CD14-positive monocyte (primary cell): Measurements from ENCODE around the gene USP53. TPM values are rescaled to one million over a fixed set of nuclear protein-coding genes. Genes with fewer than 3 reads are reported as not detected.

Source experiments
- DNase-seq, 3 donors: peaks; one replicate each; pipeline ENCODE4 v3.0.0-alpha.2; 2011 to 2022
- H2AFZ ChIP-seq: 2 replicates; pipeline ENCODE4 v1.6.0; 2012; ENCODE audit warnings: mild to moderate bottlenecking, low read depth, low read length, inconsistent platforms; ENCODE audit not compliant: insufficient read depth, poor library complexity, severe bottlenecking
- H3K27ac ChIP-seq, 2 donors: 1 replicate in 1 of 2; 2 replicates in 1 of 2; pipeline ENCODE4 v1.5.1; 2012 to 2013; ENCODE audit warnings: low read length in 2 of 2, control low read depth in 1 of 2, inconsistent platforms in 1 of 2, low read depth in 1 of 2, mild to moderate bottlenecking in 1 of 2
- H3K27me3 ChIP-seq, 2 donors: one replicate each; pipeline versions ENCODE4 v1.6.0 to v1.6.1; 2011 to 2013; ENCODE audit warnings: low read length in 2 of 2; ENCODE audit not compliant: control insufficient read depth in 2 of 2, insufficient read depth in 2 of 2
- H3K36me3 ChIP-seq, 2 donors: replicated peaks in 1 of 2; 1 replicate in 1 of 2; 2 replicates in 1 of 2; pipeline versions ENCODE4 v1.5.1 to v1.6.1; 2012 to 2013; ENCODE audit warnings: low read length in 2 of 2, control low read depth in 1 of 2, inconsistent platforms in 1 of 2, mild to moderate bottlenecking in 1 of 2; ENCODE audit not compliant: insufficient read depth in 2 of 2, control insufficient read depth in 1 of 2
- H3K4me1 ChIP-seq, 2 donors: 1 replicate in 1 of 2; 2 replicates in 1 of 2; pipeline versions ENCODE4 v1.5.1 to v1.6.1; 2012 to 2013; ENCODE audit warnings: low read length in 2 of 2, control low read depth in 1 of 2, inconsistent platforms in 1 of 2, mild to moderate bottlenecking in 1 of 2, moderate library complexity in 1 of 2; ENCODE audit not compliant: insufficient read depth in 2 of 2, control insufficient read depth in 1 of 2
- H3K4me2 ChIP-seq: replicated peaks from 2 replicates; pipeline ENCODE3; 2012; ENCODE audit warnings: low read length, moderate library complexity, mild to moderate bottlenecking; ENCODE audit not compliant: poor library complexity, severe bottlenecking; ENCODE audit errors: extremely low read depth
- H3K4me3 ChIP-seq, 3 experiments: fragments of 200-600 bp in 1 of 3; sonication (generic) in 1 of 3; replicated peaks in 1 of 3; 1 replicate in 2 of 3; 2 replicates in 1 of 3; pipeline ENCODE4 v1.5.1; 2011 to 2013; ENCODE audit warnings: low read length in 3 of 3, mild to moderate bottlenecking in 3 of 3, control low read depth in 2 of 3, low read depth in 2 of 3, inconsistent platforms in 1 of 3, moderate library complexity in 1 of 3
- H3K79me2 ChIP-seq: 2 replicates; pipeline ENCODE4 v1.6.0; 2012; ENCODE audit warnings: mild to moderate bottlenecking, control low read depth, inconsistent platforms, low read length, moderate library complexity; ENCODE audit not compliant: insufficient read depth
- H3K9ac ChIP-seq: 2 replicates; pipeline ENCODE4 v1.6.0; 2017; ENCODE audit warnings: low read length, mild to moderate bottlenecking; ENCODE audit not compliant: insufficient read depth, poor library complexity, severe bottlenecking
- H3K9me3 ChIP-seq, 2 donors: replicated peaks in 1 of 2; 1 replicate in 1 of 2; 2 replicates in 1 of 2; pipeline versions ENCODE4 v1.5.1 to v1.6.1; 2012 to 2013; ENCODE audit warnings: low read length in 2 of 2, control low read depth in 1 of 2; ENCODE audit not compliant: control insufficient read depth in 1 of 2, insufficient read depth in 1 of 2
- H4K20me1 ChIP-seq: 2 replicates; pipeline ENCODE4 v1.6.0; 2012; ENCODE audit warnings: mild to moderate bottlenecking, low read length, control low read depth, moderate library complexity; ENCODE audit not compliant: insufficient read depth
- H3K27ac Mint-ChIP-seq, 7 donors: one replicate each; pipeline ENCODE4 v1.8.0; 2020; ENCODE audit warnings: mild to moderate bottlenecking in 7 of 7, mixed read lengths in 7 of 7, moderate library complexity in 6 of 7, inconsistent platforms in 2 of 7
- H3K27me3 Mint-ChIP-seq, 3 donors: one replicate each; pipeline ENCODE4 v1.8.0; 2021 to 2022; ENCODE audit warnings: low read depth in 3 of 3, mild to moderate bottlenecking in 3 of 3, mixed read lengths in 3 of 3, moderate library complexity in 3 of 3, inconsistent platforms in 1 of 3
- H3K36me3 Mint-ChIP-seq, 2 donors: one replicate each; pipeline ENCODE4 v1.8.0; 2020; ENCODE audit warnings: mixed read lengths in 2 of 2, inconsistent platforms in 1 of 2, mild to moderate bottlenecking in 1 of 2
- H3K4me1 Mint-ChIP-seq: one replicate; pipeline ENCODE4 v1.8.0; 2020; ENCODE audit warnings: mild to moderate bottlenecking, mixed read lengths
- H3K4me3 Mint-ChIP-seq, 2 donors: one replicate each; pipeline ENCODE4 v1.8.0; 2020; ENCODE audit warnings: mild to moderate bottlenecking in 2 of 2, mixed read lengths in 2 of 2, moderate library complexity in 1 of 2
- H3K9me3 Mint-ChIP-seq, 7 donors: one replicate each; pipeline ENCODE4 v1.8.0; 2020 to 2022; ENCODE audit warnings: mixed read lengths in 7 of 7, mild to moderate bottlenecking in 6 of 7, moderate library complexity in 6 of 7, inconsistent platforms in 2 of 7
- CTCF ChIP-seq: fragments of 200-600 bp; IDR thresholded peaks from one replicate; pipeline ENCODE4 v1.8.0; 2022; ENCODE audit warnings: antibody characterized with exemption, mild to moderate bottlenecking
- WGBS: methylation state at CpG from one replicate; pipeline ENCODE4 v1.1.5; 2013; ENCODE audit warnings: missing lambda C conversion rate; ENCODE audit not compliant: insufficient coverage; 5-methylcytosine and 5-hydroxymethylcytosine counted together
- intact Hi-C, 2 donors: fragments of 100-400 bp; cut with micrococcal nuclease; formaldehyde crosslinking; loops; one replicate each; pipeline versions ENCODE4 v1.15.0 to v1.15.1; 2023
- polyA plus RNA-seq, 3 donors: library from polyadenylated mRNA; depleted of rRNA in 1 of 3; unstranded in 2 of 3; stranded (reverse) in 1 of 3; fragments of 300-500 nt in 2 of 3; fragments of >200 nt in 1 of 3; fragmentation: Illumina TruSeq in 2 of 3; gene quantifications; 1 replicate in 2 of 3; 2 replicates in 1 of 3; pipeline ENCODE4 v1.2.3, GENCODE V29; 2012 to 2021

USP53 gene
- polyA plus RNA-seq, 3 donors, result 0.11 to 0.44 (median 0.22) TPM

- WGBS, result no CpG with 5 or more reads among the region's 4 CpGs
- Histone ChIP-seq H3K4me2 (no peak overlapping the region), H3K27ac (no peak overlapping the region), H3K79me2 (no peaks in the 10 kb centered on the region), H3K9me3 (no peaks in the 10 kb centered on the region), H3K27me3 (no peaks in the 10 kb centered on the region), H3K9ac (no peak overlapping the region), H2AFZ (no peak overlapping the region), H3K4me3 (no peak overlapping the region), H4K20me1 (no peaks in the 10 kb centered on the region), H3K4me1 (no peaks in the 10 kb centered on the region), H3K36me3 (no peaks in the 10 kb centered on the region)
- Mint-ChIP-seq H3K27ac (no peak overlapping the region), H3K27me3 (no peaks in the 10 kb centered on the region), H3K9me3 (peaks cover 0 to 5% (median 2%) of the 10 kb centered on the region in 7 donors), H3K4me3 (no peak overlapping the region), H3K4me1 (no peaks in the 10 kb centered on the region), H3K36me3 (no peaks in the 10 kb centered on the region)
- no peak for DNase-seq
- intact Hi-C loops, result no loop called here
- no peak for TF ChIP-seq CTCF
Observed at GRCh38 chr4:119266153-119266552, 53.6 kb downstream of the USP53 start.

- no peak for DNase-seq
- H4K20me1 ChIP-seq, result no peaks in the 10 kb centered on the region
- WGBS, result 100% methylated on average over 1 of the region's 3 CpGs
- H3K79me2 ChIP-seq, result no peaks in the 10 kb centered on the region
- H3K9me3 ChIP-seq, result no peaks in the 10 kb centered on the region
- H3K9me3 Mint-ChIP-seq, result peaks cover 0 to 5% (median 2%) of the 10 kb centered on the region in 7 donors
- no peaks in the 10 kb centered on the region for H3K36me3 ChIP-seq
- no peak overlapping the region for H3K27ac Mint-ChIP-seq
- H3K4me3 ChIP-seq, result no peak overlapping the region
- TF ChIP-seq CTCF, result no peak
- no peaks in the 10 kb centered on the region for H3K36me3 Mint-ChIP-seq
- H3K4me2 ChIP-seq, result no peak overlapping the region
- intact Hi-C loops, result no loop called here
- H3K27ac ChIP-seq, result no peak overlapping the region
- H3K4me1 ChIP-seq, result no peaks in the 10 kb centered on the region
- H3K4me1 Mint-ChIP-seq, result no peaks in the 10 kb centered on the region
- no peaks in the 10 kb centered on the region for H3K27me3 Mint-ChIP-seq
- H3K9ac ChIP-seq, result no peak overlapping the region
- H2AFZ ChIP-seq, result no peak overlapping the region
- H3K4me3 Mint-ChIP-seq, result no peak overlapping the region
- no peaks in the 10 kb centered on the region for H3K27me3 ChIP-seq
Observed at GRCh38 chr4:119268466-119268865, 56.0 kb downstream of the USP53 start.
